ENCODE results near the gene HPSE2. TPM values are rescaled to one million over a fixed set of nuclear protein-coding genes. Genes with fewer than 3 reads are reported as not detected.

Gene HPSE2
- total and polyA plus RNA-seq, 2 of the 13 experiments (the other 11 are each of a cell fraction or from before 2014, with no cell fraction given): 0.01 TPM; not detected in 1

GRCh38 chr10:98684019-98684899 is 551.4 kb downstream of the HPSE2 start:
- no peak overlapping the region for H3K27ac ChIP-seq (ENCODE audit: extremely low read length, insufficient read depth, low read length)
- no peaks in the 10 kb centered on the region for H3K79me2 ChIP-seq (ENCODE audit: insufficient read depth, low read length)
- H4K20me1 ChIP-seq (ENCODE audit: insufficient read depth, low read length): no peaks in the 10 kb centered on the region
- no peak overlapping the region for H3K9ac ChIP-seq (ENCODE audit: insufficient read depth, low read depth, low read length)
- in situ Hi-C loops (cut with HindIII; ENCODE audit: extremely low pct_ligation_motif_present, low pct_unique_long_range_greater_than_20kb): no loop called here
- no peak overlapping the region for H3K4me3 ChIP-seq (replicated peaks in 1 of 3; ENCODE audit: insufficient read depth in 1 of 3, low read depth in 2 of 3, low read length in 3 of 3)
- no TSS peak for BruUV-seq (replicated peaks)
- H3K27me3 ChIP-seq (ENCODE audit: control insufficient read depth in 1 of 2, insufficient read depth in 2 of 2, low read length in 2 of 2): no peaks in the 10 kb centered on the region
- H3K36me3 ChIP-seq (replicated peaks in 1 of 2; ENCODE audit: control insufficient read depth in 1 of 2, insufficient read depth in 2 of 2, low read length in 2 of 2): no peaks in the 10 kb centered on the region
- H3K4me1 ChIP-seq (ENCODE audit: insufficient read depth, low read length): peaks cover 10% of the 10 kb centered on the region
- H3K9me3 ChIP-seq (ENCODE audit: low read length): no peaks in the 10 kb centered on the region
- 1% methylated on average over 3 of the region's 3 CpGs for WGBS (ENCODE audit: low lambda C conversion rate)
- no peak for FAIRE-seq
- POLR2A ChIA-PET: no interaction called here
- ATAC-seq: peak; percentile 56; the same call in 2 of the 3 replicates
- H2AFZ ChIP-seq (ENCODE audit: low read length): no peak overlapping the region
- intact Hi-C loops (cut with micrococcal nuclease; ENCODE audit: unreplicated experiment): no loop called here
- DNase-seq (ENCODE audit: low spot score): peak; percentile 22
- CTCF ChIA-PET (ENCODE audit: low intra/inter-chr PET ratio, low total read pairs): no interaction called here
- H3K4me2 ChIP-seq (ENCODE audit: low read depth, low read length): no peak overlapping the region
- TF ChIP-seq, protein P1, sequence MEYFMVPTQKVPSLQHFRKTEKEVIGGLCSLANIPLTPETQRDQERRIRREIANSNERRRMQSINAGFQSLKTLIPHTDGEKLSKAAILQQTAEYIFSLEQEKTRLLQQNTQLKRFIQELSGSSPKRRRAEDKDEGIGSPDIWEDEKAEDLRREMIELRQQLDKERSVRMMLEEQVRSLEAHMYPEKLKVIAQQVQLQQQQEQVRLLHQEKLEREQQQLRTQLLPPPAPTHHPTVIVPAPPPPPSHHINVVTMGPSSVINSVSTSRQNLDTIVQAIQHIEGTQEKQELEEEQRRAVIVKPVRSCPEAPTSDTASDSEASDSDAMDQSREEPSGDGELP (IDR thresholded peaks at IDR 0.05; ENCODE audit: borderline replicate concordance, low read depth): 0 out of 2 replicates have a peak, but pooled peaks have one; percentile 16
- no peak for TF ChIP-seq SMAD9 (CRISPR knock-in tag; IDR thresholded peaks at IDR 0.05)
- no peak for TF ChIP-seq MIER2 (CRISPR knock-in tag; IDR thresholded peaks at IDR 0.05)
- TF ChIP-seq ZNF12 (CRISPR knock-in tag; IDR thresholded peaks at IDR 0.05): no peak
- 0 out of 2 replicates have a peak, but pooled peaks have one; percentile 41 for TF ChIP-seq FOXP1 (IDR thresholded peaks at IDR 0.05)
- TF ChIP-seq FOXP1 (CRISPR knock-in tag; IDR thresholded peaks at IDR 0.05): peak; percentile 48; the same call in 1 of the 2 replicates
- TF ChIP-seq CBX1 (IDR thresholded peaks at IDR 0.05; ENCODE audit: low read depth): no peak
- no peak for TF ChIP-seq ARHGAP35 (CRISPR knock-in tag; IDR thresholded peaks at IDR 0.05; ENCODE audit: borderline replicate concordance)
- no peak for TF ChIP-seq ZFP62 (CRISPR knock-in tag; IDR thresholded peaks at IDR 0.05)
- TF ChIP-seq, protein P2, sequence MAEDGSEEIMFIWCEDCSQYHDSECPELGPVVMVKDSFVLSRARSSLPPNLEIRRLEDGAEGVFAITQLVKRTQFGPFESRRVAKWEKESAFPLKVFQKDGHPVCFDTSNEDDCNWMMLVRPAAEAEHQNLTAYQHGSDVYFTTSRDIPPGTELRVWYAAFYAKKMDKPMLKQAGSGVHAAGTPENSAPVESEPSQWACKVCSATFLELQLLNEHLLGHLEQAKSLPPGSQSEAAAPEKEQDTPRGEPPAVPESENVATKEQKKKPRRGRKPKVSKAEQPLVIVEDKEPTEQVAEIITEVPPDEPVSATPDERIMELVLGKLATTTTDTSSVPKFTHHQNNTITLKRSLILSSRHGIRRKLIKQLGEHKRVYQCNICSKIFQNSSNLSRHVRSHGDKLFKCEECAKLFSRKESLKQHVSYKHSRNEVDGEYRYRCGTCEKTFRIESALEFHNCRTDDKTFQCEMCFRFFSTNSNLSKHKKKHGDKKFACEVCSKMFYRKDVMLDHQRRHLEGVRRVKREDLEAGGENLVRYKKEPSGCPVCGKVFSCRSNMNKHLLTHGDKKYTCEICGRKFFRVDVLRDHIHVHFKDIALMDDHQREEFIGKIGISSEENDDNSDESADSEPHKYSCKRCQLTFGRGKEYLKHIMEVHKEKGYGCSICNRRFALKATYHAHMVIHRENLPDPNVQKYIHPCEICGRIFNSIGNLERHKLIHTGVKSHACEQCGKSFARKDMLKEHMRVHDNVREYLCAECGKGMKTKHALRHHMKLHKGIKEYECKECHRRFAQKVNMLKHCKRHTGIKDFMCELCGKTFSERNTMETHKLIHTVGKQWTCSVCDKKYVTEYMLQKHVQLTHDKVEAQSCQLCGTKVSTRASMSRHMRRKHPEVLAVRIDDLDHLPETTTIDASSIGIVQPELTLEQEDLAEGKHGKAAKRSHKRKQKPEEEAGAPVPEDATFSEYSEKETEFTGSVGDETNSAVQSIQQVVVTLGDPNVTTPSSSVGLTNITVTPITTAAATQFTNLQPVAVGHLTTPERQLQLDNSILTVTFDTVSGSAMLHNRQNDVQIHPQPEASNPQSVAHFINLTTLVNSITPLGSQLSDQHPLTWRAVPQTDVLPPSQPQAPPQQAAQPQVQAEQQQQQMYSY (CRISPR knock-in tag; IDR thresholded peaks at IDR 0.05): no peak
- TF ChIP-seq, protein P3, sequence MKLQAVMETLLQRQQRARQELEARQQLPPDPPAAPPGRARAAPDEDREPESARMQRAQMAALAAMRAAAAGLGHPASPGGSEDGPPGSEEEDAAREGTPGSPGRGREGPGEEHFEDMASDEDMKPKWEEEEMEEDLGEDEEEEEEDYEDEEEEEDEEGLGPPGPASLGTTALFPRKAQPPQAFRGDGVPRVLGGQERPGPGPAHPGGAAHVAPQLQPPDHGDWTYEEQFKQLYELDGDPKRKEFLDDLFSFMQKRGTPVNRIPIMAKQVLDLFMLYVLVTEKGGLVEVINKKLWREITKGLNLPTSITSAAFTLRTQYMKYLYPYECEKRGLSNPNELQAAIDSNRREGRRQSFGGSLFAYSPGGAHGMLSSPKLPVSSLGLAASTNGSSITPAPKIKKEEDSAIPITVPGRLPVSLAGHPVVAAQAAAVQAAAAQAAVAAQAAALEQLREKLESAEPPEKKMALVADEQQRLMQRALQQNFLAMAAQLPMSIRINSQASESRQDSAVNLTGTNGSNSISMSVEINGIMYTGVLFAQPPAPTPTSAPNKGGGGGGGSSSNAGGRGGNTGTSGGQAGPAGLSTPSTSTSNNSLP (IDR thresholded peaks at IDR 0.05; ENCODE audit: low read depth, low read length): peak; percentile 93
- TF ChIP-seq ZNF317 (CRISPR knock-in tag; IDR thresholded peaks at IDR 0.05): no peak
- TF ChIP-seq MNT (IDR thresholded peaks at IDR 0.05): no peak
- TF ChIP-seq RNF2 (conservative IDR thresholded peaks at IDR 0.05; ENCODE audit: low read depth): no peak
- no peak for TF ChIP-seq SNAPC2 (CRISPR knock-in tag; IDR thresholded peaks at IDR 0.05)
- TF ChIP-seq, protein P4, sequence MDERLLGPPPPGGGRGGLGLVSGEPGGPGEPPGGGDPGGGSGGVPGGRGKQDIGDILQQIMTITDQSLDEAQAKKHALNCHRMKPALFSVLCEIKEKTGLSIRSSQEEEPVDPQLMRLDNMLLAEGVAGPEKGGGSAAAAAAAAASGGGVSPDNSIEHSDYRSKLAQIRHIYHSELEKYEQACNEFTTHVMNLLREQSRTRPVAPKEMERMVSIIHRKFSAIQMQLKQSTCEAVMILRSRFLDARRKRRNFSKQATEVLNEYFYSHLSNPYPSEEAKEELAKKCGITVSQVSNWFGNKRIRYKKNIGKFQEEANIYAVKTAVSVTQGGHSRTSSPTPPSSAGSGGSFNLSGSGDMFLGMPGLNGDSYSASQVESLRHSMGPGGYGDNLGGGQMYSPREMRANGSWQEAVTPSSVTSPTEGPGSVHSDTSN (CRISPR knock-in tag; IDR thresholded peaks at IDR 0.05): no peak
